ENCODE data around the gene PSMC3IP. TPM values are rescaled to one million over a fixed set of nuclear protein-coding genes. Genes with fewer than 3 reads are reported as not detected.

Gene PSMC3IP
- total RNA-seq, 4 donors from 2014 or later: 2.2 to 5.0 (median 4.2) TPM

DNA sequence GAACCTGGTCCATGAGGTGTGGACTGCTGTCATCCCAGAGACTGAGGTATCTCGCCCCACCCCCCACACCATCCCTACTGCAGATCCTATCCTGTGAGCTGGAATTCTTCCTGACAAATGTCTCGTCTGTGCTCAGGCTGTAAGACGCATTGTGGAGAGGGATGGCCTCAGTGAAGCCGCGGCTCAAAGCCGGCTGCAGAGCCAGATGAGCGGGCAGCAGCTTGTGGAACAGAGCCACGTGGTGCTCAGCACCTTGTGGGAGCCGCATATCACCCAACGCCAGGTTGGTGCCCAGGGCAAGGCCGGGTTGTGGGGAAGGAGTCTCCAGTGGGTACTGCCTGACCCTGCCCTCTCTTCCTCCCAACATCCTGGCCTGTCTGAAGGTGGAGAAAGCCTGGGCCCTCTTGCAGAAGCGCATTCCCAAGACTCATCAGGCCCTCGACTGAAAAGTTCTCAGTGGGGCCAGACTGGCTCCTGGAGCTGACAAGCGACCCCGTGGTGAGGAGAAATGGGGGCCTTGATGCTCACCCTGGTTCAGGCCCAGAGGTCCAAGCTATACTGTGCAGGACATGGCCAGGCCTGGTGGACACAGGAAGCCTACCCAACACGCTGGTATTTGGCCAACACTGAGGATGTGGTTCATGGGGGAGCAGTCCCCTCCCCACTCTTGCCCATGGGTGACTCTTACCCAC lies 11.9 kb downstream of the PSMC3IP start:
- peaks cover 27 to 53% (median 49%) of the 10 kb centered on the region in 4 donors for H3K36me3 ChIP-seq
- peak overlapping the region; percentile 90 to 97 (median 94) for H3K27ac ChIP-seq (replicated peaks in 1 of 4)

DNA sequence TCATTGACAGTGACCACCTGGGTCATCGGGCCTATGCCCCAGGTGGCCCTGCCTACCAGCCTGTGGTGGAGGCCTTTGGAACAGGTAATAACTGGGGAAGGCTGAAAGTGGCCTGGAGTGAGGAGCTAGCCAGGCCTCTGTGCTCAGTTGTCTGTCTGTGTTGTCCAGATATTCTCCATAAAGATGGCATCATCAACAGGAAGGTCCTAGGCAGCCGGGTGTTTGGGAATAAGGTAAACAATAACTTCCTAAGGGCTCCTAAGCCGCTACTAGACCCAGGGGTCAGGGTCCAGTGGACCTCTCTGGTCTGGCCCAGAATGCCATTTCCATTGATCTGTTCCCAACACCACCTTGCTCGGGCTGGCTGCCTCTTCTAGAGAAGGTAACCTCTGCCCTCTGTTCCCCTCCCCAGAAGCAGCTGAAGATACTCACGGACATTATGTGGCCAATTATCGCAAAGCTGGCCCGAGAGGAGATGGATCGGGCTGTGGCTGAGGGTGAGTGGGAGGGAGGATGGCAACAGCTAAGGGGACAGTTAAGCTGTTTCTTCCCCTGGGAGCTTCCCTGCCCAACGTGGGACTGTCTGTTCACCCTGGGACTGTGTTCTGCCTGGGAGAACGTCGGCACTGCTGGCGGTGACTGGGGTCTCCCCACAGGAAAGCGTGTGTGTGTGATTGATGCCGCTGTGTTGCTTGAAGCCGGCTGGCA lies 12.6 kb downstream of the PSMC3IP start:
- H3K36me3 ChIP-seq: peaks cover 24 to 46% (median 42%) of the 10 kb centered on the region in 4 donors
- peak overlapping the region in 2 of 4 donors; percentile 11 to 90 for H3K27ac ChIP-seq (replicated peaks in 1 of 4)
- 95% methylated on average over 9 of the region's 15 CpGs for WGBS
- no peak overlapping the region for H3K4me3 ChIP-seq
- TF ChIP-seq EP300 (IDR thresholded peaks at IDR 0.05): no peak
- TF ChIP-seq CTCF (IDR thresholded peaks at IDR 0.05): no peak
- TF ChIP-seq POLR2A (IDR thresholded peaks at IDR 0.05; ENCODE audit: low read depth): no peak
- no peak for TF ChIP-seq POLR2AphosphoS5 (IDR thresholded peaks at IDR 0.05)
- intact Hi-C loops (cut with DNase I): no loop called here
- no peak for DNase-seq (ENCODE audit: extremely low spot score)
- peaks cover 44 to 75% (median 63%) of the 10 kb centered on the region in 4 donors for H3K4me1 ChIP-seq
- no peaks in the 10 kb centered on the region for H3K9me3 ChIP-seq
- no peaks in the 10 kb centered on the region for H3K27me3 ChIP-seq

More for the DNA sequence above, 11.9 kb downstream of the PSMC3IP start:
- intact Hi-C loops (cut with DNase I): no loop called here
- TF ChIP-seq POLR2A (IDR thresholded peaks at IDR 0.05; ENCODE audit: low read depth): no peak
- TF ChIP-seq CTCF (IDR thresholded peaks at IDR 0.05): no peak
- no peak for TF ChIP-seq POLR2AphosphoS5 (IDR thresholded peaks at IDR 0.05)
- TF ChIP-seq EP300 (IDR thresholded peaks at IDR 0.05): no peak
- Histone ChIP-seq H3K9me3 (no peaks in the 10 kb centered on the region), H3K27me3 (no peaks in the 10 kb centered on the region), H3K4me1 (peaks cover 44 to 75% (median 60%) of the 10 kb centered on the region in 4 donors), H3K4me3 (peak overlapping the region in 1 of 4 donors; percentile 99)
- DNase-seq (ENCODE audit: extremely low spot score): no peak
- 81% methylated on average over 8 of the region's 16 CpGs for WGBS

- DNase-seq (ENCODE audit: extremely low spot score): no peak
- H3K4me3 ChIP-seq: no peak overlapping the region
- intact Hi-C loops (cut with DNase I): no loop called here
- H3K9me3 ChIP-seq: no peaks in the 10 kb centered on the region
- peaks cover 19 to 36% (median 32%) of the 10 kb centered on the region in 4 donors for H3K36me3 ChIP-seq
- WGBS: 84% methylated on average over 9 of the region's 9 CpGs
- TF ChIP-seq POLR2AphosphoS5 (IDR thresholded peaks at IDR 0.05) (no peak), POLR2A (IDR thresholded peaks at IDR 0.05; ENCODE audit: low read depth) (no peak), EP300 (IDR thresholded peaks at IDR 0.05) (no peak), CTCF (IDR thresholded peaks at IDR 0.05) (no peak)
- peaks cover 44 to 73% (median 63%) of the 10 kb centered on the region in 4 donors for H3K4me1 ChIP-seq
- H3K27me3 ChIP-seq: no peaks in the 10 kb centered on the region
- H3K27ac ChIP-seq (replicated peaks in 1 of 4): peak overlapping the region in 3 of 4 donors; percentile 10 to 90 (median 11)
These were observed 13.6 kb downstream of the PSMC3IP start for GRCh38 chr17:42563950-42564349.

DNA sequence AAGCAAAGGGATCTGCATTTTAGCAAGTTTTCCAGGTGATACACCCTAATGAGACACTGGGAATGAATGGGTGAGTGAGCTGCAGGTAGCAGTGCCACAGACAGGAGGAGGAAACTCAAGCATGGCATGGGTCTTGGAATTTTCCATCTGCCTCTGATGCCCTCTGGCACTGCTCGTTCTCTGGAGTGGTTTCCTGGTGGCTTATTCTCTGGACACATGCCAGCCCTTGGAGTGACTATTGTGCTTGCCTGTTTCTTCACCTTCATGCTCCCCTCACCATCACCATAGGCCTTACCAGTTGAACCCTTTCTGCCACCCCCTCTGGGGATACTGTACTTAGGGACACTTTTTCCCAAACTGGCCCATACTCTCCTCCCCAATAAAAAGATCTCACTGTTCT lies 14.0 kb downstream of the PSMC3IP start:
- no peak for TF ChIP-seq EP300 (IDR thresholded peaks at IDR 0.05)
- no peak for TF ChIP-seq POLR2A (IDR thresholded peaks at IDR 0.05; ENCODE audit: low read depth)
- no peak for TF ChIP-seq POLR2AphosphoS5 (IDR thresholded peaks at IDR 0.05)
- no peak for TF ChIP-seq CTCF (IDR thresholded peaks at IDR 0.05)
- Histone ChIP-seq H3K9me3 (no peaks in the 10 kb centered on the region), H3K4me3 (peak overlapping the region in 3 of 4 donors; percentile 70 to 87 (median 75)), H3K36me3 (peaks cover 19 to 32% (median 28%) of the 10 kb centered on the region in 4 donors), H3K27me3 (no peaks in the 10 kb centered on the region), H3K4me1 (peaks cover 40 to 69% (median 62%) of the 10 kb centered on the region in 4 donors), H3K27ac (replicated peaks in 1 of 4) (peak overlapping the region in 3 of 4 donors; percentile 10 to 90 (median 11))
- no peak for DNase-seq (ENCODE audit: extremely low spot score)
- 33% methylated on average over 1 of the region's 1 CpG for WGBS
- intact Hi-C loops (cut with DNase I): no loop called here

Measured in esophagus muscularis mucosa (tissue), 4 donors.